OCI-LY1 (cell line): ENCODE measurements around the gene RABGAP1L.

Experiments used
- EZH2 ChIP-seq: fragments of 200-600 bp; sonication (generic), shearing (Covaris generic); IDR thresholded peaks from 2 replicates; pipeline ENCODE4 v1.8.0; 2017; ENCODE audit warnings: borderline replicate concordance, mixed run types, mild to moderate bottlenecking, antibody characterized with exemption, low read length, moderate library complexity, mixed read lengths
- TF ChIP-seq, protein P1 (sequence below): fragments of 200-600 bp; sonication (generic), shearing (Covaris generic); IDR thresholded peaks from 2 replicates; pipeline ENCODE4 v1.5.1; 2017; ENCODE audit warnings: mild to moderate bottlenecking, antibody characterized with exemption, low read length, moderate library complexity, mixed read lengths

DNA sequence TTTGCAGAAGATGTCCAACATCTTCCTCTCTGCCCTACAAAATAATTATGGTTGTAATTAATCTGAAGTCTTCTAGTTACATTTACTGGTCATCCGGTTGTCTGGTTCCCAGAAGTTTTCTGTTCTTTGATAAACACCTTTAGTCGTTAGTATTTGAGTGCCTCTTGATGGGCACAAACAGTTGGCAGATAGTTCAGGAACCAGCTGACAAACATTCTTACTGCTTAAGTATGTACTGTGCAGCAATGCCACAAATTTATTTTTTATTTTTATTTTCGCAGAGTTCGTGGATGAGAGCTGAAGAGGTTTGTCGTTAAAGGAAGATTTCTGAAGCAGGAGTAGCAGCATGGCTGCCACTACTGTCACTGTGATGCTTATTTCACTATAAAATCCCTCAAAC, 84.7 kb downstream of the RABGAP1L start:
- TF ChIP-seq, protein P1, sequence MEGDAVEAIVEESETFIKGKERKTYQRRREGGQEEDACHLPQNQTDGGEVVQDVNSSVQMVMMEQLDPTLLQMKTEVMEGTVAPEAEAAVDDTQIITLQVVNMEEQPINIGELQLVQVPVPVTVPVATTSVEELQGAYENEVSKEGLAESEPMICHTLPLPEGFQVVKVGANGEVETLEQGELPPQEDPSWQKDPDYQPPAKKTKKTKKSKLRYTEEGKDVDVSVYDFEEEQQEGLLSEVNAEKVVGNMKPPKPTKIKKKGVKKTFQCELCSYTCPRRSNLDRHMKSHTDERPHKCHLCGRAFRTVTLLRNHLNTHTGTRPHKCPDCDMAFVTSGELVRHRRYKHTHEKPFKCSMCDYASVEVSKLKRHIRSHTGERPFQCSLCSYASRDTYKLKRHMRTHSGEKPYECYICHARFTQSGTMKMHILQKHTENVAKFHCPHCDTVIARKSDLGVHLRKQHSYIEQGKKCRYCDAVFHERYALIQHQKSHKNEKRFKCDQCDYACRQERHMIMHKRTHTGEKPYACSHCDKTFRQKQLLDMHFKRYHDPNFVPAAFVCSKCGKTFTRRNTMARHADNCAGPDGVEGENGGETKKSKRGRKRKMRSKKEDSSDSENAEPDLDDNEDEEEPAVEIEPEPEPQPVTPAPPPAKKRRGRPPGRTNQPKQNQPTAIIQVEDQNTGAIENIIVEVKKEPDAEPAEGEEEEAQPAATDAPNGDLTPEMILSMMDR = no peak
- no peak for TF ChIP-seq EZH2
